ENCODE data around the gene MROH8.
A peak's percentile ranks its signal among the peaks of the same experiment; 100 is the strongest.

Gene MROH8

DNA sequence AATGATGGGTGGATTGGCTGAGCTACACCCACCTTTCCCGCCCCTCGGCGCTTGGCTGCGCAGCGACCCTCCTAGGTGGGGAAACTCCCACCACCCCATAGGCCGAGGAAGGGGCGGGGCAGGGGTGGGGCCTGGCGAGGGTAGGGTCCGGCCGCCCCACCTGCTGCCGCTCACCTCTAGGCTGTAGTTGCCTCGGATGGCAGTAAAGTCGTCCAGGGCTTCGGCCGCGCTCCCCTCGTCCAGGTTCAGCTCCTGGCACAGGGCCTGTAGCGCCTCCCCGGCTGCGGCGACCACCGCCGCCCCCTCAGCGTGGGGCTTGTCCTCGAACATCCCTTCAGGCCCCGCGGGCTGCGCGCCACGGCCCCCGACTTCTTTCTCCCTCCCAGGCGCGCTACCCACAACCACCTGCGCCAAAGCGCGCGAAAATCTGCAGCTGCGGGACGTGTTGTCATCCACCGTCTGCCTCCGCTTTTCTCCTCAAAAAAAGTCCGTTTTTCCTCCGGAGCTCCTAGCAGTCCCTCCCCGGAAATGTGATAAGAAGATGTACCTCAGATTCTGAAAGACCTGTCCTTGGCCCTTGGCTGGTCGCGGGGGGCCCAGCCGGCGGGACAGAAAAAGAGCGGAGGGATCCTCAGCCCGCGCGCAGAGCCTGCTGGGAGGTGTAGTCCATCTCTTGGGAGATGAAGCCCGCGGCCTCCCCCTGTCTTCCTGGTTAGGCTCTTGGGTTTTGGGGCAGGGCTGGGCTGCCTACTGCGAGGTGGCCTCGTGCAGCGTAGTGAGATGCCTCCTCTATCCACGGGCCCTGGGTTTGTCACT, 83.5 kb downstream of the MROH8 start, which contains the start of gene RBL1:
Gene RBL1, minus strand, starts transcription at position 399 of the 816 bp plus-strand sequence. Its CDS starts 69 bp downstream, at position 330.
- H3K4me3 ChIP-seq (ENCODE audit: low read depth, low read length): peak within 1 kb of the TSS; percentile 57
- TF ChIP-seq, protein P1, sequence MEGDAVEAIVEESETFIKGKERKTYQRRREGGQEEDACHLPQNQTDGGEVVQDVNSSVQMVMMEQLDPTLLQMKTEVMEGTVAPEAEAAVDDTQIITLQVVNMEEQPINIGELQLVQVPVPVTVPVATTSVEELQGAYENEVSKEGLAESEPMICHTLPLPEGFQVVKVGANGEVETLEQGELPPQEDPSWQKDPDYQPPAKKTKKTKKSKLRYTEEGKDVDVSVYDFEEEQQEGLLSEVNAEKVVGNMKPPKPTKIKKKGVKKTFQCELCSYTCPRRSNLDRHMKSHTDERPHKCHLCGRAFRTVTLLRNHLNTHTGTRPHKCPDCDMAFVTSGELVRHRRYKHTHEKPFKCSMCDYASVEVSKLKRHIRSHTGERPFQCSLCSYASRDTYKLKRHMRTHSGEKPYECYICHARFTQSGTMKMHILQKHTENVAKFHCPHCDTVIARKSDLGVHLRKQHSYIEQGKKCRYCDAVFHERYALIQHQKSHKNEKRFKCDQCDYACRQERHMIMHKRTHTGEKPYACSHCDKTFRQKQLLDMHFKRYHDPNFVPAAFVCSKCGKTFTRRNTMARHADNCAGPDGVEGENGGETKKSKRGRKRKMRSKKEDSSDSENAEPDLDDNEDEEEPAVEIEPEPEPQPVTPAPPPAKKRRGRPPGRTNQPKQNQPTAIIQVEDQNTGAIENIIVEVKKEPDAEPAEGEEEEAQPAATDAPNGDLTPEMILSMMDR (IDR thresholded peaks at IDR 0.05; ENCODE audit: borderline replicate concordance, insufficient read depth, low read depth, low read length): no peak

- TF ChIP-seq, protein P1 (IDR thresholded peaks at IDR 0.05; ENCODE audit: borderline replicate concordance, insufficient read depth, low read depth, low read length): no peak
Observed at GRCh38 chr20:37095108-37095598, 84.2 kb downstream of the MROH8 start.

GRCh38 chr20:37090407-37090806, 88.9 kb downstream of the MROH8 start:
- H3K4me3 ChIP-seq (ENCODE audit: low read depth, low read length): no peak overlapping the region
- TF ChIP-seq, protein P1 (IDR thresholded peaks at IDR 0.05; ENCODE audit: borderline replicate concordance, insufficient read depth, low read depth, low read length): no peak

More at GRCh38 chr20:37095108-37095598, 84.2 kb downstream of the MROH8 start:
- peak overlapping the region; percentile 57 for H3K4me3 ChIP-seq (ENCODE audit: low read depth, low read length)

GRCh38 chr20:37081717-37082289, 97.5 kb downstream of the MROH8 start:
- TF ChIP-seq, protein P1 (IDR thresholded peaks at IDR 0.05; ENCODE audit: borderline replicate concordance, insufficient read depth, low read depth, low read length): peak; percentile 54; the same call in 1 of the 2 replicates
- H3K4me3 ChIP-seq (ENCODE audit: low read depth, low read length): no peak overlapping the region

GRCh38 chr20:37077009-37077408, 102.3 kb downstream of the MROH8 start:
- TF ChIP-seq, protein P1 (IDR thresholded peaks at IDR 0.05; ENCODE audit: borderline replicate concordance, insufficient read depth, low read depth, low read length): no peak
- H3K4me3 ChIP-seq (ENCODE audit: low read depth, low read length): no peak overlapping the region

DNA sequence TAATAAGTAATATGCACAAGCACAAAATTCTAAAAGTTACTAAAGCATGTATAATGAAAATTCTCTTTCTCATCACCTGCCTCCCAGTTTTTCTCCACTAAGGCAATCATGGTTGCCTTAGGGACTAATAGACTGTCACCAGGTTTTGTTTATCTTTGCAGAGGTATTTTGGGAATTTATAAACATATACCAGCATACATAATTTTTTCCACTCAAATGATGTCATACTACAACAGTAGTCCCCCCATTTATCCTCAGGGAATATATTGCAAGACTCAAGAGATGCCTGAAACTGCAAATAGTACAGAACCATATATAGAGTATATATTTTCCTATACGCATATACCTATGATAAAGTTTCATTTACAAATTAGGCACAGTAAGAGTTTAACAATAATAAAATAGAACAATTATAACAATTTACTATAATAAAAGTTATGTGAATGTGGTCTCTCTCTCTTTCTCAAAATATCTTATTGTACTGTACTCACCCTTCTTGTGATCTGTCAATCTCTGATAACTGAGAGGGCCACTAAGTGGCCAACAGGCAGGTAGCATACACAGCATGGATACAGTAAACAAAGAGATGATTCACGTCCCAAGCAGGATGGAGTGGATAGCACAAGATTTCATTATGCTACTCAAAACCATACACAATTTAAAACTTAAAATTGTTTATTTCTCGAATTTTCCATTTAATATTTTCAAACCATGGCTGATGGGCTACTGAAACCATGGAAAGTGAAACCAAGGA, 103.2 kb downstream of the MROH8 start:
- TF ChIP-seq, protein P1 (IDR thresholded peaks at IDR 0.05; ENCODE audit: borderline replicate concordance, insufficient read depth, low read depth, low read length): no peak
- no peak overlapping the region for H3K4me3 ChIP-seq (ENCODE audit: low read depth, low read length)

Data from GM12875 (cell line).